TTC549 (cell line): ENCODE data around the gene NINJ1.

Experiments
- FAIRE-seq: peaks from 2 replicates; lab custom pipeline; 2012; peaks lifted over from hg19 to GRCh38; lab: Jason Lieb, UNC

The NINJ1 gene

GRCh38 chr9:93132287-93132927 lies 1.6 kb downstream of the NINJ1 start:
- no peak for FAIRE-seq

GRCh38 chr9:93131599-93132286 lies 2.3 kb downstream of the NINJ1 start:
- FAIRE-seq = no peak

- FAIRE-seq = no peak
These were observed 3.1 kb downstream of the NINJ1 start for GRCh38 chr9:93130861-93131481.

GRCh38 chr9:93129691-93130500 lies 4.2 kb downstream of the NINJ1 start:
- no peak for FAIRE-seq

- FAIRE-seq = no peak
These were observed 4.8 kb downstream of the NINJ1 start for GRCh38 chr9:93129286-93129685.

- FAIRE-seq = no peak
These were observed 5.3 kb downstream of the NINJ1 start for GRCh38 chr9:93128715-93129224.

- FAIRE-seq = no peak
These were observed 5.9 kb downstream of the NINJ1 start for GRCh38 chr9:93128011-93128714.

GRCh38 chr9:93127395-93127911 lies 6.6 kb downstream of the NINJ1 start:
- FAIRE-seq = no peak

- no peak for FAIRE-seq
These were observed 7.2 kb downstream of the NINJ1 start for GRCh38 chr9:93126825-93127368.

GRCh38 chr9:93126151-93126781 lies 7.8 kb downstream of the NINJ1 start:
- no peak for FAIRE-seq

GRCh38 chr9:93125331-93125894 lies 8.6 kb downstream of the NINJ1 start:
- no peak for FAIRE-seq

- FAIRE-seq = no peak
These were observed 9.3 kb downstream of the NINJ1 start for GRCh38 chr9:93124793-93125192.

GRCh38 chr9:93123561-93124283 lies 10.3 kb downstream of the NINJ1 start:
- FAIRE-seq = no peak

GRCh38 chr9:93122721-93123221 lies 11.3 kb downstream of the NINJ1 start:
- FAIRE-seq = no peak

- FAIRE-seq = no peak
These were observed 12.5 kb downstream of the NINJ1 start for GRCh38 chr9:93121316-93122241.

GRCh38 chr9:93120846-93121315 lies 13.2 kb downstream of the NINJ1 start:
- no peak for FAIRE-seq

- FAIRE-seq = no peak
These were observed 13.9 kb downstream of the NINJ1 start for GRCh38 chr9:93119953-93120845.

GRCh38 chr9:93119703-93119952 lies 14.4 kb downstream of the NINJ1 start:
- FAIRE-seq = no peak
